GM12878 (cell line): ENCODE results near the gene EI24. TPM values are rescaled to one million over a fixed set of nuclear protein-coding genes. Genes with fewer than 3 reads are reported as not detected.

ENCODE experiments used
- ATF7 ChIP-seq: fragments of 450-650 bp; IDR thresholded peaks from 2 replicates; pipeline ENCODE4 v1.6.1; 2016; ENCODE audit warnings: low read depth, mild to moderate bottlenecking
- CBX5 ChIP-seq: sonication (generic); IDR thresholded peaks from 2 replicates; pipeline ENCODE4 v1.6.1; 2016; ENCODE audit warnings: low read depth, moderate library complexity, mild to moderate bottlenecking, inconsistent platforms
- CHD4 ChIP-seq: fragments of 200-600 bp; sonication (generic); IDR thresholded peaks from 2 replicates; pipeline ENCODE4 v1.6.1; 2016; ENCODE audit warnings: mild to moderate bottlenecking
- CREB1 ChIP-seq: IDR thresholded peaks from 2 replicates; pipeline ENCODE4 v1.6.1; 2012; ENCODE audit warnings: low read depth, mild to moderate bottlenecking, inconsistent platforms
- EP300 ChIP-seq, 2 experiments: fragments of 150-350 bp in 1 of 2; IDR thresholded peaks; 2 replicates each; pipeline ENCODE4 v1.6.1; 2011 to 2012; ENCODE audit warnings: low read depth in 2 of 2, low read length in 2 of 2, borderline replicate concordance in 1 of 2, improper control_type of control experiment in 1 of 2, inconsistent platforms in 1 of 2; ENCODE audit not compliant: control insufficient read depth in 1 of 2
- ESRRA ChIP-seq: IDR thresholded peaks from 2 replicates; pipeline ENCODE4 v1.6.1; 2012; ENCODE audit warnings: mild to moderate bottlenecking, low read length, improper control_type of control experiment
- GATAD2B ChIP-seq: fragments of 450-650 bp; conservative IDR thresholded peaks from 2 replicates; pipeline ENCODE4 v1.6.1; 2017; ENCODE audit warnings: low read depth, mild to moderate bottlenecking, moderate library complexity
- IRF4 ChIP-seq: IDR thresholded peaks from 2 replicates; pipeline ENCODE4 v1.6.1; 2011; ENCODE audit warnings: low read depth, low read length
- LARP7 ChIP-seq: fragments of 450-650 bp; IDR thresholded peaks from 2 replicates; pipeline ENCODE4 v1.6.1; 2017; ENCODE audit warnings: mild to moderate bottlenecking
- MXI1 ChIP-seq: fragments of 150-350 bp; IDR thresholded peaks from 2 replicates; pipeline ENCODE4 v1.6.1; 2011; ENCODE audit warnings: low read depth, mild to moderate bottlenecking, inconsistent platforms, low read length, improper control_type of control experiment
- NFXL1 ChIP-seq: fragments of 450-650 bp; IDR thresholded peaks from 2 replicates; pipeline ENCODE4 v1.6.1; 2017; ENCODE audit warnings: antibody characterized with exemption, mild to moderate bottlenecking, borderline replicate concordance
- NR2C2 ChIP-seq: IDR thresholded peaks from 2 replicates; pipeline ENCODE4 v1.6.1; 2011; ENCODE audit warnings: borderline replicate concordance, low read depth; ENCODE audit not compliant: control insufficient read depth, insufficient read length
- NR2F1 ChIP-seq: fragments of 450-650 bp; conservative IDR thresholded peaks from 2 replicates; pipeline ENCODE4 v1.6.1; 2017; ENCODE audit warnings: mild to moderate bottlenecking
- PAX5 ChIP-seq: IDR thresholded peaks from 2 replicates; pipeline ENCODE4 v1.6.1; 2011; ENCODE audit warnings: low read depth, low read length, borderline replicate concordance
- RB1 ChIP-seq: fragments of 450-650 bp; formaldehyde crosslinking; IDR thresholded peaks from 2 replicates; pipeline ENCODE4 v1.6.1; 2017; ENCODE audit warnings: mild to moderate bottlenecking, borderline replicate concordance
- RBBP5 ChIP-seq: fragments of 200-600 bp; sonication (generic); conservative IDR thresholded peaks from 2 replicates; pipeline ENCODE4 v1.6.1; 2016
- SIN3A ChIP-seq: IDR thresholded peaks from 2 replicates; pipeline ENCODE4 v1.6.1; 2012; ENCODE audit warnings: low read depth, low read length, improper control_type of control experiment
- SMAD5 ChIP-seq: IDR thresholded peaks from 2 replicates; pipeline ENCODE4 v1.6.1; 2016; ENCODE audit warnings: antibody characterized with exemption, low read depth
- SRF ChIP-seq, 2 experiments: IDR thresholded peaks; 2 replicates each; pipeline ENCODE4 v1.6.1; 2011; ENCODE audit warnings: low read depth in 2 of 2, low read length in 2 of 2, mild to moderate bottlenecking in 1 of 2, moderate library complexity in 1 of 2
- SUZ12 ChIP-seq: fragments of 200-600 bp; sonication (generic); IDR thresholded peaks from one replicate; pipeline ENCODE4 v1.6.1; 2018; ENCODE audit warnings: antibody characterized with exemption, mild to moderate bottlenecking; ENCODE audit not compliant: unreplicated experiment
- TARDBP ChIP-seq: IDR thresholded peaks from 2 replicates; pipeline ENCODE4 v1.6.1; 2016; ENCODE audit warnings: borderline replicate concordance
- TCF3 ChIP-seq: IDR thresholded peaks from 2 replicates; pipeline ENCODE4 v1.6.1; 2012; ENCODE audit warnings: low read depth, mild to moderate bottlenecking, low read length, borderline replicate concordance; ENCODE audit not compliant: insufficient read depth
- ZNF274 ChIP-seq: IDR thresholded peaks from one replicate; pipeline ENCODE4 v1.8.0; 2011; ENCODE audit not compliant: insufficient read length, insufficient read depth
- polyA plus RNA-seq, 11 experiments: library from polyadenylated mRNA; depleted of rRNA in 4 of 11; unstranded in 6 of 11; stranded (reverse) in 5 of 11; fragments of >200 nt; fragmentation: Nextera tagmentation in 4 of 11; fragmentation: Illumina TruSeq in 1 of 11; extraction: Ambion mirVana in 4 of 11; extraction: Trizol in 1 of 11; gene quantifications; 1 replicate in 1 of 11; 2 replicates in 10 of 11; pipeline versions ENCODE4 v1.2.1 to v1.2.3, GENCODE V29; 2011 to 2016; ENCODE audit warnings: inconsistent platforms in 2 of 11, missing spikeins in 2 of 11, low read depth in 1 of 11
- total RNA-seq, 4 experiments: library from RNA; depleted of rRNA in 3 of 4; stranded (reverse); fragments of >200 nt in 3 of 4; fragmentation: Illumina TruSeq in 1 of 4; extraction: Trizol in 1 of 4; gene quantifications; 2 replicates each; pipeline versions ENCODE4 v1.2.1 to v1.2.3, GENCODE V29; 2013 to 2021
- TF ChIP-seq, protein P1 (sequence below): IDR thresholded peaks from 2 replicates; pipeline ENCODE4 v1.6.1; 2011; ENCODE audit warnings: low read depth, low read length, improper control_type of control experiment, borderline replicate concordance
- TF ChIP-seq, protein P2 (sequence below): fragments of 450-650 bp; formaldehyde crosslinking; IDR thresholded peaks from 2 replicates; pipeline ENCODE4 v1.5.0; 2022; ENCODE audit warnings: mild to moderate bottlenecking, missing genetic modification characterization

The EI24 gene
- total and polyA plus RNA-seq, 10 of the 15 experiments (the other 5 are each of a cell fraction or from before 2014, with no cell fraction given) = 20.3 to 127 (median 70.4) TPM

DNA sequence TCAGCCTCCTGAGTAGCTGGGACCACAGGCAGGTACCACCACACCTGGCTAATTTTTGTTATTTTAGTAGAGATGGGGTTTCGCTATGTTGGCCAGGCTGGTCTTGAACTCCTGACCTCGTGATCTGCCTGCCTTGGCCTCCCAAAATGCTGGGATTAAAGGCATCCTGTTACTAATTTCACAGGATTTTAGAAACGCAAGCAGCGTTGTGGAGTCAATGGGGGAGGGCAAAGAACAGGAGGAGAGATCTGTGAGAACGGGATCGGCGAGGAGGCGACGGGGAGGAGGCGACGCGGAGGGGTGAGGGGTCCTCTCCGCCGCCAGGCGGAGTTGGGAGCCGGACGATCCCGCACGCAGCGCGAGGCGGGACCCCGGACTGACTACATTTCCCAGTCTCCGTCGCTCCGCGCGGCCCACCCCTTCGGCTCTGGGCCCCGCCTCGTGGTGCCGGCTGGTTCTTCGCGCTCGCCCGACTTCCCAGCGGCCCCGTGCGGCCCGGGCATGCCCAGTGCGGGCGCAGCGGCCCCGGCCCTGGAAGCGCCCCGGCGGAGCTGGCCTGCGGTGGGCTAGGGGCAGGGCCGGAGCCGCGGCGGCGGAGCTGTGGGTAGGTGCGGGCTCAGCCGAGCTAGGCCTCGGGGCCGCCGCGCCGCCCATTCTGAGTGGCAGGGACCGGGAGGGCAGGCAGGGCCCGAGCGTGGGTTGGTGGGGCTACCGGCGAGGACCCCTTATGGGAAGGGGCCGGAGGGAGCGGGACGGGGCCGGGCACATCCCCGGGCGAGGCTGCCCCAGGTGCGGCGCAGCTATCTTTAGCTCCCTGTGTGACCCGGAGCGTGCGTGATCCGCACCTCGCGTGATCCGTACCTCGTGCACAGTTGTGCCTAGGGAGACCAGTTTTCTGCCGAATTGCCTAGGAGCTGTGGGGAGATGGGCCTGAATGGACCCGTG is at the start of gene EI24 (continued):
- TF ChIP-seq ATF7 (no peak), LARP7 (peak; percentile 97), NR2F1 (no peak; the same call in none of the 2 replicates), ZNF274 (no peak), PAX5 (0 out of 2 replicates have a peak, but pooled peaks have one; percentile 12), CHD4 (no peak), EP300 (IDR thresholded peaks at IDR 0.05; ENCODE audit: borderline replicate concordance in 1 of 2, control insufficient read depth in 1 of 2, low read depth in 2 of 2, low read length in 2 of 2) (no peak), CBX5 (no peak), ESRRA (no peak), RB1 (no peak; the same call in 1 of the 2 replicates), RBBP5 (no peak), SUZ12 (no peak), IRF4 (no peak), SRF (IDR thresholded peaks at IDR 0.05; ENCODE audit: low read depth in 2 of 2, low read length in 2 of 2) (no peak), GATAD2B (peak; percentile 96), TARDBP (0 out of 2 replicates have a peak, but pooled peaks have one; percentile 45), SIN3A (no peak), TCF3 (0 out of 2 replicates have a peak, but pooled peaks have one; percentile 27), SMAD5 (no peak), NFXL1 (0 out of 2 replicates have a peak, but pooled peaks have one; percentile 55), MXI1 (peak; percentile 73), NR2C2 (no peak), CREB1 (peak; percentile 72; the same call in 1 of the 2 replicates)
- TF ChIP-seq, protein P1, sequence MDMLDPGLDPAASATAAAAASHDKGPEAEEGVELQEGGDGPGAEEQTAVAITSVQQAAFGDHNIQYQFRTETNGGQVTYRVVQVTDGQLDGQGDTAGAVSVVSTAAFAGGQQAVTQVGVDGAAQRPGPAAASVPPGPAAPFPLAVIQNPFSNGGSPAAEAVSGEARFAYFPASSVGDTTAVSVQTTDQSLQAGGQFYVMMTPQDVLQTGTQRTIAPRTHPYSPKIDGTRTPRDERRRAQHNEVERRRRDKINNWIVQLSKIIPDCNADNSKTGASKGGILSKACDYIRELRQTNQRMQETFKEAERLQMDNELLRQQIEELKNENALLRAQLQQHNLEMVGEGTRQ = no peak
- TF ChIP-seq, protein P2, sequence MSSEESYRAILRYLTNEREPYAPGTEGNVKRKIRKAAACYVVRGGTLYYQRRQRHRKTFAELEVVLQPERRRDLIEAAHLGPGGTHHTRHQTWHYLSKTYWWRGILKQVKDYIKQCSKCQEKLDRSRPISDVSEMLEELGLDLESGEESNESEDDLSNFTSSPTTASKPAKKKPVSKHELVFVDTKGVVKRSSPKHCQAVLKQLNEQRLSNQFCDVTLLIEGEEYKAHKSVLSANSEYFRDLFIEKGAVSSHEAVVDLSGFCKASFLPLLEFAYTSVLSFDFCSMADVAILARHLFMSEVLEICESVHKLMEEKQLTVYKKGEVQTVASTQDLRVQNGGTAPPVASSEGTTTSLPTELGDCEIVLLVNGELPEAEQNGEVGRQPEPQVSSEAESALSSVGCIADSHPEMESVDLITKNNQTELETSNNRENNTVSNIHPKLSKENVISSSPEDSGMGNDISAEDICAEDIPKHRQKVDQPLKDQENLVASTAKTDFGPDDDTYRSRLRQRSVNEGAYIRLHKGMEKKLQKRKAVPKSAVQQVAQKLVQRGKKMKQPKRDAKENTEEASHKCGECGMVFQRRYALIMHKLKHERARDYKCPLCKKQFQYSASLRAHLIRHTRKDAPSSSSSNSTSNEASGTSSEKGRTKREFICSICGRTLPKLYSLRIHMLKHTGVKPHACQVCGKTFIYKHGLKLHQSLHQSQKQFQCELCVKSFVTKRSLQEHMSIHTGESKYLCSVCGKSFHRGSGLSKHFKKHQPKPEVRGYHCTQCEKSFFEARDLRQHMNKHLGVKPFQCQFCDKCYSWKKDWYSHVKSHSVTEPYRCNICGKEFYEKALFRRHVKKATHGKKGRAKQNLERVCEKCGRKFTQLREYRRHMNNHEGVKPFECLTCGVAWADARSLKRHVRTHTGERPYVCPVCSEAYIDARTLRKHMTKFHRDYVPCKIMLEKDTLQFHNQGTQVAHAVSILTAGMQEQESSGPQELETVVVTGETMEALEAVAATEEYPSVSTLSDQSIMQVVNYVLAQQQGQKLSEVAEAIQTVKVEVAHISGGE = no peak
